HL-60 (cell line): Measurements from ENCODE around the gene IL20RB.

Experiments used
- CTCF ChIP-seq: IDR thresholded peaks from one replicate; pipeline ENCODE4 v1.5.1; 2011; ENCODE audit warnings: low read length, control low read depth, inconsistent platforms; ENCODE audit not compliant: insufficient read depth
- REST ChIP-seq: IDR thresholded peaks from 2 replicates; pipeline ENCODE4 v1.6.1; 2012; ENCODE audit warnings: low read depth; ENCODE audit not compliant: insufficient replicate concordance
- SPI1 ChIP-seq: IDR thresholded peaks from 2 replicates; pipeline ENCODE4 v1.6.1; 2012; ENCODE audit warnings: low read depth, mild to moderate bottlenecking, borderline replicate concordance

- TF ChIP-seq CTCF (no peak), REST (no peak), SPI1 (no peak)
Observed at GRCh38 chr3:136943436-136943835, 14.3 kb upstream of the IL20RB start.
